ENCODE measurements around the gene YPEL3. TPM values are rescaled to one million over a fixed set of nuclear protein-coding genes. Genes with fewer than 3 reads are reported as not detected.

The YPEL3 gene
- polyA plus RNA-seq, 4 donors = 44.5 to 78.0 (median 68.7) TPM

DNA sequence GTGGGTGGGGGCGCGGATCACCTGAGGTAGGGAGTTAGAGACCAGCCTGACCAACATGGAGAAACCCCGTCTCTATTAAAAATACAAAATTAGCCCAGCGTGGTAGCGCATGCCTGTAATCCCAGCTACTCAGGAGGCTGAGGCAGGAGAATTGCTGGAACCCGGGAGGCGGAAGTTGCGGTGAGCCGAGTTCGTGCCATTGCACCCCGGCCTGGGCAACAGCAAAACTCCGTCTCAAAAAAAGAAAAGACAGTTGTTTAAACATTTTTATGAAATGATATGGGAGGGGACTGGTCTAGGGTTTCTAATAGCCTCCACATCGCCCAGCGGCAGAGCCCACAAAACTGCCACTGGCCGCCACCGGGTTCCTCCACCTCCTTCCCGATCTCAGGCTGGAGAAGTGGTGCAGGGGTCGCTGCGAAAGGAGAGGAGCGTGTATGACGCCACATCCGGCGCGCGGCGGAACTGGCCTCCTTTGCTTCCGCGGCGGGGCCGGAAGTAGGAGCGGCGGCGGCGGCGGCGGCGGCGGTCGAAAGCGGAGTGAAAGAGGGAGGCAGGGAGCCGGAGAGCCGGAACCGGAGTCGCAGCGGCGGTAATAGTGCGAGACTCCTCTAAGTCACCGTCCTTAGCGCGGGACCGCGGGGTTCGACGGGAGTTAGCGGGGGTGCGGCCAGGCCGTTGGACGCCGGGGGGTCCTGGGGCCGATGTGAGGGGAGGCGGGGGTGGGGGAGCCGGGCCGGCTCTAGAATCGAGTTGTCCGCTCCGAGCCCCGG, 20.3 kb downstream of the YPEL3 start, which contains the start of gene PPP4C:
Gene PPP4C (plus strand): TSS at position 492 of the 773 bp plus-strand sequence. CDS start 384 bp downstream, outside the sequence.
- peak in 1 of 4 donors; percentile 79 for DNase-seq (ENCODE audit: low read depth in 4 of 4, low spot score in 2 of 4)

DNA sequence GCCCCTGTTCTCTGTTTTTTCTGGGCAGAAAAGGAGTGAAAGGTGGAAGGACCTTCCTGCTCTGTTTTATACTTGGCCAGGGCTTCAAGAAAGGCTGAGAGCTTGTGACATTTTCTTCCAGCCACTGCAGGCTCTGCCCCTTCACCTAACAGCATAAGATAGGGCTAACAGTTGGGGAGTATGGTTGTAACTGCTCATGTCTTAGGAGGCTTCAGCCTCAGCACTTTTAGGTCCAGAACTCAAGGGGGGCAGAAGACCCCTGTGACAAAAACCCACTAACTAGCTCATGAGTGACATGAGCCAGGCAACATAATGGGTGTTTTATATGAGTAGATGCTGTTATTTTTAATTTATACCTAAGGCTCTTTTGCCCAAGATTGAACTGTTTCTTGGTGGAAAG, 25.5 kb downstream of the YPEL3 start:
- no peak for DNase-seq (ENCODE audit: low read depth in 4 of 4, low spot score in 2 of 4)

DNA sequence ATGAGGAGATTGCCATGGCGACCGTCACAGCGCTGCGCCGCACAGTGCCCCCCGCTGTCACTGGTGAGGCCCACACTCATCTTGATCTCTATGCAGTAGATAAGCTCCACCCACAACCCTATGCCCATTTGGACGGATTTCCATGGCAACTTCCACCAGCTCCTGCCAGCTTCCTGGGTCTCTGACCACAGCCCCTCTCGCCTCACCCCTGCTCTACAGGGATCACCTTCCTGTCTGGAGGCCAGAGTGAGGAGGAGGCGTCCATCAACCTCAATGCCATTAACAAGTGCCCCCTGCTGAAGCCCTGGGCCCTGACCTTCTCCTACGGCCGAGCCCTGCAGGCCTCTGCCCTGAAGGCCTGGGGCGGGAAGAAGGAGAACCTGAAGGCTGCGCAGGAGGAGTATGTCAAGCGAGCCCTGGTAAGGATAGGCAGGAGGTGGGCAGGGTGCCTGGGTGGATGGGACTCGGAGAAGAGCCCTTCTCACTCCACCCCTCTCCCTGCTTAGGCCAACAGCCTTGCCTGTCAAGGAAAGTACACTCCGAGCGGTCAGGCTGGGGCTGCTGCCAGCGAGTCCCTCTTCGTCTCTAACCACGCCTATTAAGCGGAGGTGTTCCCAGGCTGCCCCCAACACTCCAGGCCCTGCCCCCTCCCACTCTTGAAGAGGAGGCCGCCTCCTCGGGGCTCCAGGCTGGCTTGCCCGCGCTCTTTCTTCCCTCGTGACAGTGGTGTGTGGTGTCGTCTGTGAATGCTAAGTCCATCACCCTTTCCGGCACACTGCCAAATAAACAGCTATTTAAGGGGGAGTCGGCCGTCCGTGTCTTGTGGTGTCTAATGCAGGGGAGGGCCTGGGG, 26.2 kb downstream of the YPEL3 start:
- DNase-seq (ENCODE audit: low read depth in 4 of 4, low spot score in 2 of 4) = no peak

DNA sequence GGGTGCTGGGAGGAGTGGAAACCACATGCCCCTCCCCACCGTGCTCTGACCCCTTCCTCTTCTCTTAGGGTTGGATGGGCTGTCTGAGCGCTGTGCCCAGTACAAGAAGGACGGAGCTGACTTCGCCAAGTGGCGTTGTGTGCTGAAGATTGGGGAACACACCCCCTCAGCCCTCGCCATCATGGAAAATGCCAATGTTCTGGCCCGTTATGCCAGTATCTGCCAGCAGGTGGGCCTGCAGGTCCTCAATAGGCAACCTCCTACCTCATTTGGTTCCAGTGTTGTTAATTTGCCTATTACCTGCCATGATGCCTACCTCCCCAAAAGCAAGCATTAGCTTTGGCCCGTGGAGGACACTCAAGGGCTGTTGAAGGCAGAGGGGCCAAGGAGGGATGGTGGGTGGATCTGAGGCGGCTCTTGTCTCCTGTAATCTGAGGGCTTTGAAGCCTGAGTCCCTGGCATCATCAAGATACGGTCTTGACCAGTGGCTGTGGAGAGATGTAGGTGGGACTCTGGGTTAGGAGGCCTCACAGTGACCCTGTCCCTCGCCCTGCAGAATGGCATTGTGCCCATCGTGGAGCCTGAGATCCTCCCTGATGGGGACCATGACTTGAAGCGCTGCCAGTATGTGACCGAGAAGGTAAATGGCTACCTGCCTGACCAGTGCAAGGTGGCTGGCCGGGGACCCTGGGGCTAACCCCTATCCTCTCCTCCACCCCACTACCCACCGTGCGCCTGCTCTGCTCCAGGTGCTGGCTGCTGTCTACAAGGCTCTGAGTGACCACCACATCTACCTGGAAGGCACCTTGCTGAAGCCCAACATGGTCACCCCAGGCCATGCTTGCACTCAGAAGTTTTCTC, 27.0 kb downstream of the YPEL3 start:
- no peak for DNase-seq (ENCODE audit: low read depth in 4 of 4, low spot score in 2 of 4)

DNA sequence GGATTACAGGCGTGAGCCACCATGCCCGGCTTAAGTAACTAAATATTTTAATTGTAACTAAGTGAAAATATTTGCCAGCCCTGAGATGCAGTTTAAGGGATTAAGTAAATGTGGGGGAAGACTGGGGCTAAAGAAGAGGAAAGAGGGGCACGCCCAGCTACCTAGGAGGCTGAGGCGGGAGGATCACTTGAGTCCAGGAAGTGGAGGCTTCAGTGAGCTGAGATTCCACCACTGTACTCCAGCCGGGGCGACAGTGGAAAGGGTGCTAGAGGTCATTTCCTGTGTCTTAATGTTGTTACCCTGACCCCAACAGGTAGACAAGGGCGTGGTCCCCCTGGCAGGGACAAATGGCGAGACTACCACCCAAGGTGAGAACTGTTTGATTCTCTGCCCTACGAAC, 27.7 kb downstream of the YPEL3 start:
- no peak for DNase-seq (ENCODE audit: low read depth in 4 of 4, low spot score in 2 of 4)

DNA sequence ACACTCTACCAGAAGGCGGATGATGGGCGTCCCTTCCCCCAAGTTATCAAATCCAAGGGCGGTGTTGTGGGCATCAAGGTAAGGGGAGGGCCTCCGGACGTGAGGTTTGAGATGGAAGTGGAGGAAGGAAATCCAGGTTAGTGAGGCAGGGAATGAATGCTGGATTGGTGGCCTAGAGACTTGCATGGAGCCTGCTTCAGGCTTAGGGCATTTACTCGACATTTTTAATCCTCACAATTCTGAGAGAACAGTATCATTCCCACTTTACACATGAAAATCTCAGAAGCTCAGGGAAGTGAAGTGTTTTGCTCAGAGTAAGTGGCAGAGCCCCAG, 28.5 kb downstream of the YPEL3 start:
- no peak for DNase-seq (ENCODE audit: low read depth in 4 of 4, low spot score in 2 of 4)

DNA sequence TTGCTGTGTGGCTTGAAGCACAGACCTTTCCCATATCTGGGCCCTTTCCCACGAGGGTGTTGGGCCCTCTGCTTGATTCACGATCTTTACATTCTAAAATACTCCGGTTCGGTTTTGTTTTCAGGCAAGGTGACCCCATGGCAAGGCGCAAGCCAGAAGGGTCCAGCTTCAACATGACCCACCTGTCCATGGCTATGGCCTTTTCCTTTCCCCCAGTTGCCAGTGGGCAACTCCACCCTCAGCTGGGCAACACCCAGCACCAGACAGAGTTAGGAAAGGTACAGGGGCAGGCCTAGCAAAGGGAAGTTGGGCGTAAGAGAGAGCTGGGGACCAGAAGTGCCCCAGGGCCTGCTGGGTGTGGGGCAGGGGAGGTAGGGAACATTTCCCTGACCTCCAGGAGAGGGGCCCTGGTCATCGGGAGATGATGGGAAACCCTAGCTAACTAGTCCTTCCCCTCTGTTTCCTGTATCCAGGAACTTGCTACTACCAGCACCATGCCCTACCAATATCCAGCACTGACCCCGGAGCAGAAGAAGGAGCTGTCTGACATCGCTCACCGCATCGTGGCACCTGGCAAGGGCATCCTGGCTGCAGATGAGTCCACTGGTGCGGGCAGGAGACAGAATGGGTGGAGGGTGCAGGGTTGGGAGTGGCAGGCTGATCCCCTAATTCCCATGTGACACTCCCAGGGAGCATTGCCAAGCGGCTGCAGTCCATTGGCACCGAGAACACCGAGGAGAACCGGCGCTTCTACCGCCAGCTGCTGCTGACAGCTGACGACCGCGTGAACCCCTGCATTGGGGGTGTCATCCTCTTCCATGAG, 29.0 kb downstream of the YPEL3 start:
- no peak for DNase-seq (ENCODE audit: low read depth in 4 of 4, low spot score in 2 of 4)

DNA sequence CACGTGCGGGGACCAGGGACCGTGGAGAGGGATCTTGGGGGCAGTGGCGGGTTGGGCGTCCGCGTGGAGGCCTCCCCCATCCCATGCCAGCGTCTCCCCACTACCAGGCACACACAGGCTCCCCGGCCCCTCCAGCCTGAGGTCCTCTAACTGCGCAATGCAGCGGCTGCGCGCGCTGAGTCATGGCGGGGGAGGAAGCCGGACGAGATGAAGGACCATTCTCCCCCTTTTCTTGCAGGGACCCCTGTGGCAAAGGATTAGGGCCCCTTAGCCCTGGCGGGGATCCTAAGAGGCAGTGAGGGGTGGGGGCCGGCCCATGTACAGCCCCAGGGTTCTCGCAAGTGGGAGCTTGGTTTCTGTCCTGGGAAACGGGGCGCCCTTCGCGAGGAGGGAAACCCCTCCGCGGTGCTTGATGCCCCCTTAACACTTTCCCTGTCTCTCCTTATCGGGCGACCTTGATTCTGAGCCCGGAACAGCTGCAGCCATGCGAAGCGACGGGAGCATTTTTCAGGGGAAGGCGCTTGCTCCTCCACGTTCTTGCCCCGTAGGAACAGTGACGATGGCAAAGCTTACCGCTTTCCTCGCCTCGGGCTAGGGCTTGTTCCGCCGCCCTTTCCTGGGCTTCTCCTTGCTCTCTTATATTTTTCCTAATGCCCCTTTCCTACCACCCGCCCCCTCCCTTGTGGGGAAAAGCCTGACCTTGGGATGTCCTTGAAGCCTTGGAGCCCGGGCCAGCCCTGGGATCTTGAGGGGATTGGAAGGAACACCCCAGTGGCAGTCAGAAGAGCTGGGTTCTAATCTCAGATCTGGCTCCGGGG, 29.9 kb downstream of the YPEL3 start:
- DNase-seq (ENCODE audit: low read depth in 4 of 4, low spot score in 2 of 4) = peak in 1 of 4 donors; percentile 35

DNA sequence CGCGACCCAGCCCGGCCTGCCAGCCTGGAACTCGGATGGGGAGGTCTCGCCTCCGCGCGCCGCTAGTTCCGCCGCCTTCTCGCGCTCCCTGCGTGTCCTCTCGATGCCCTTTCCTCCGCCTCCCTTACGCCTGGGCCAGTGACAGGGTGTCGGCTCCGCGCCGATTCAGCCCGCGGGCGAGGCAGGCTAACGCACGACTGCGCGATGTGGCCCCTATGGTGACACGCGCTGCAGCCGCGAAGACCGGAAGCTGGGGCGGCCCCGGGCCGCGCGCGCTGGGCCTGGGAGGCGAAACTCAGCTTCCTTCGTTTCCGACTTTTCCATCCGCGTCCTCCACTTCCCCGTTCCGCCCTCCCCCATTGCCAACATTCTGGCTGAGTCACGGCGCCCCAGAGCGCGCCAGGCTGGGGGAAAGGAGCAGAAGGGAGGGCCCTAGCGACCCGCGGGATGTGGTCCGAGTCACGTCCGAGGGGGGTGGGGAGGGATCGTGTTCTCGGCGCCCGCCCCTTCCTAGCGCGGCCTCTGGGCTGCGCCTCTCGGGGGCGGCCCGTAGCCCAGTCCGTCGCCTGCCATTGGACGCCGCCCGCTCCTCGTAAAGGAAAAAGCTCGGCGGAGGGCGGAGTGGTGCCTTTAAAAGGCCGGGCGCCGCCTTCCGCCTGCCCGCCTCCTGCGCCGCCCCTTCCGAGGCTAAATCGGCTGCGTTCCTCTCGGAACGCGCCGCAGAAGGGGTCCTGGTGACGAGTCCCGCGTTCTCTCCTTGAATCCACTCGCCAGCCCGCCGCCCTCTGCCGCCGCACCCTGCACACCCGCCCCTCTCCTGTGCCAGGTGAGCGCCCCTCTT, 30.7 kb downstream of the YPEL3 start, which contains the start of gene ALDOA:
Gene ALDOA (plus strand): TSS at position 659 of the 841 bp plus-strand sequence. CDS start 1,138 bp downstream, outside the sequence.
- DNase-seq (ENCODE audit: low read depth in 4 of 4, low spot score in 2 of 4) = peak; percentile 87 to 94 (median 92)

DNA sequence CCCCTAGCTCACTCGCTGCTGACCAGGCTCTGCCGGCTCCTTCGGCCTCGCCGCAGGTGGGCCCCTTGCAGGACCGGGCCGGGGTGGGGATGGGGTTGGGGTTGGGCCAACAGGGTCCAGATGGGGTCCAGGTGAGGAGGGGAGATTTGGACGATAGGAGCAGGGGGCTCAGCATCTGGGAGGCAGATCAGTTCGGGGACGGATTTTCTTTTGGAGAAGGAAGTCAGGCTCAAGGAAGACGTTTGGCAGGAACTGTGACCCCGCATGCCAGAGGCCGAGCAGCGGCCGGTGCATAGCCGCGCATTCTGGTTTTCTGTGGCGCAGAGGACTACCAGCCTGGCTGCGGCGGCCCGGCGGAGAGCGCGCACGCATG, 31.3 kb downstream of the YPEL3 start:
- DNase-seq (ENCODE audit: low read depth in 4 of 4, low spot score in 2 of 4) = no peak

DNA sequence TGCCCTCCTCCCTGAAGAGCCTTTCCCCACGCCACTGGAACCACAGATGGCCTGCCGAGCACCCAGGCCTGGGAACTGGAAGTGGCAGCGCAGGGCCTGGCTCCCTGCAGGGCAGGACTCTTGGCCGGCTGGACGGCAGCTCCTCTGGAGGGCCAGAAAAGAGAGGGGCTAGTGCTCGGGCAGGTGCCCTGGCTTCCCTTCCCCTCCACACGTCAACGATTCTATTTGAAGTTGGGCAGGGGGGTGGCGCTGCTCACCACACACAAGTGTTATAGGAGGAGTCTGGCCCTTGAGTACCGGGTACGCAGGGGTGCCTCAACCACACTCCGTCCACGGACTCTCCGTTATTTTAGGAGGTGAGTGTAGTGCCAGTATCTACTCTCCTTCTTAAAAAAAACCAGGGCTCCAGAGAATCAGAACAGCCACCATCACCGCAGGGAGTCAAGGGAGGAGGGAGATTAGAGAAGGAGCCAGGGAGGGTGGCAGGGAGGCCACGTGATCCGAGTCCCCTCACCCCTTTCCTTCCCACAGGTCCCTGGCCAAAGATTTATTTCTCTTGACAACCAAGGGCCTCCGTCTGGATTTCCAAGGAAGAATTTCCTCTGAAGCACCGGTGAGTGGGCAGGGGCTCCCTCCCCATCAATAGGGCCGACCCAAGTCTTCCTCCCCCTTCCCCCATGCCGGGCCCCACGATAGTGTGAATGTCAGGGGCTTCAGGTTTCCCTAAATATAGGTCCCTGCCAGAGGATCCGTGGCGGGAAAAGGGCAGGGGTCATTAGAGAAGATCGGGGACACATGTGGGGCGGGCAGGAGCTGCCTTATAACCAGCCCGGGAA, 31.9 kb downstream of the YPEL3 start:
- DNase-seq (ENCODE audit: low read depth in 4 of 4, low spot score in 2 of 4) = peak in 3 of 4 donors; percentile 68 to 71 (median 69)

DNA sequence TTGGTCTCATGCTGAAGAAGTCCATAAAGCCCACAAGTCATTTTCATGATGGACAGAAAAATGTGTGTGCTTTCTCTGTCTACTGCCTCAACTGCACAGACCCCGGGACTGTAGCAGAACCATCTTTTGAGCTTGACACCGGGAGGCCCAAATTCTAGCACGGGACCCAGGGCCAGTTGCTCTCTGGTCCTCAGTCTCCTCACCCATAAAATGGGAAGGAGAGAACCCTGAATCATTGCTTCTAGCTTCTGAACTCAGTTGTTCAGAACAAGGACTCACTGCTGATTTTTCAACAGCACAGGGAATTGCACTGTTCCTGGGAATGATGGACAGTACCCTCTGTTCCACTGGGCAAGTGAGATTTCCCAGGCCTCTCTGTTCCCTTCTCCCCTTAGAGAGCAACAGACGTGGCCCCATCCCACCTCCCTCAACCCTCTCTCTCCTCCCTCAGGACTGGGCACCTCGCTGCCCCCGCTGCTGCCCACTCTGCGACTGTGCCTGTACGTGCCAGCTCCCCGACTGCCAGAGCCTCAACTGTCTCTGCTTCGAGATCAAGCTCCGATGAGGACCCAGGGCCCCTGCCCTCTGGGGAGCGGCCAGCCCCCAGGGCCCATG, 32.6 kb downstream of the YPEL3 start:
- DNase-seq (ENCODE audit: low read depth in 4 of 4, low spot score in 2 of 4) = no peak

DNA sequence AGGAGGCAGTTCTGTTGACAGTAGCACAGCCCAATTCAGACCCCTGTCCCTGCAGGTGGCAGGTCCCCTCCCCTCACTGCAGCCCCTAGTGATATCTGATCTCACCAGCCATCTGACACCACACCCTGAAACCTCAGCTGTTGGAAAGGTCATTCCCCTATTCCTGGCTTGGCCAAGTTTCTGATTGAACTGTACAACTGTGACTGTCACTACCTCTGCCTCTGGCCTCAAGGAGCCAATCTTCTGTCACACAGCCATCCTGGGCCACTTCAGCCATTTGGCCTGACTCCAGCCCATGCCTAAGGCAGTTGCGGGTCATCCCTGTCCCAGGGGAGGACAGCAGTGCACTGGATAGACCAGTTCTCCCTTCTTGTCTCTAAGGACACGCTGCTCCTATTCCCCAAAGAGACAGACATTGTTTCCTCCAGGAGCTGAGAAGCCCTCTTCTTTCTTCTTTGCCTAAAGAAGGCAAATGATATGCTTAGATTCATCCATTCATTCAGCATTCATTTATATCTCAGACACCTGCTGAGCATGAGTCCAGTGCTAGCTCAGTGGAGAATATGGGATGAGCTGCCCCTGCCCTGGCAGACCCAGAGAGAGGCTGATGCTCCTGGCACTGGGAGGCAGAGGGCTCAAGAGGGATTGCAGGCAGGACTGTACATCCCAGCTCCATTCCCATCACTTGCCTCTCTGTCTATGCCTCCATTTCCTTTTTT, 35.0 kb downstream of the YPEL3 start:
- DNase-seq (ENCODE audit: low read depth in 4 of 4, low spot score in 2 of 4) = no peak

DNA sequence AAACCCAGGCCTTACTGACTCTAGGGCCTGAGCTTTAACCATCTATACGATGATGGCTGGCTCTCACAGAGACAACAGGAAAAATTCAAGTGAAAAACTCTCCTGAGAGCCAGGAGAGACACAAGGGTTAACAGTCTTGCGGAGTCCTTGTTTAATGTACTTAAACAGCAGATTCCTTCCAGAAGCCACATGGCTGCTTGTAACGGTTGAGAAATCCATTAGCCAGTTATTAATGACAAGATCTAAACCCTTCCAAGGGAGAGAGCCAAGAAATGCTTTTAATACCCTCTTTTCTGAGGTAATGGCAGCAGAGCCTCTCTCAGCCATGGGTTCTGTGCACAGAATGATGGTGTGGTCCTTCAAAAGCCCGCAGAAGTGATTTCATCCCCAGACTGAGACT, 35.7 kb downstream of the YPEL3 start:
- no peak for DNase-seq (ENCODE audit: low read depth in 4 of 4, low spot score in 2 of 4)

DNA sequence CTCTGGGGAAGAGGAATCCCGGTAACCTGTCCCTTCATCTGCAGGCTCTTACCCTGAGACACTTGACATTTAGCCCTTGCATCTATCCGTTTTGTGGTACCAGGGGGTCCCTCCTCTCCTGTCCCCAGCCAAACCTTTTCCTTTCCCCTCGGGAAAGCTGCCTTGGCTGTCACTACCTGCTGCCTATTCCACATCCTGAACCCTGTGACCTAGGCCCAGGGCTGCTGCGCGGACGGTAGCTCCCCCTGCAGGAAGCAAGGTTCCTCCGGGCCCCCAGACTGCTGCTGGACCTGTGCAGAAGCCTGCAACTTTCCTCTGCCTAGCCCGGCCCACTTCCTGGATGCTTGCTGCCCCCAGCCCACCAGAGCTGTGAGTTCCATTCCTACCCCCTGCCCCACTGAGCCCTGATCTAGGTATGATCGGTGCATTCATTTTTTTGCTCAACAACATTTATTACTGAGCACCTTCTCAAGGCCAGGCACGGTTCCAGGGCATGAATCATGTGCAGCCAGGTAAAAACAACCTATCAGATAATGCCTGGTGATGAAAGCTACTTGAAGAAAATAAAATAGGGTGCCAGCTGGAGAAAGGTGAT, 41.0 kb downstream of the YPEL3 start:
- DNase-seq (ENCODE audit: low read depth in 4 of 4, low spot score in 2 of 4) = no peak

DNA sequence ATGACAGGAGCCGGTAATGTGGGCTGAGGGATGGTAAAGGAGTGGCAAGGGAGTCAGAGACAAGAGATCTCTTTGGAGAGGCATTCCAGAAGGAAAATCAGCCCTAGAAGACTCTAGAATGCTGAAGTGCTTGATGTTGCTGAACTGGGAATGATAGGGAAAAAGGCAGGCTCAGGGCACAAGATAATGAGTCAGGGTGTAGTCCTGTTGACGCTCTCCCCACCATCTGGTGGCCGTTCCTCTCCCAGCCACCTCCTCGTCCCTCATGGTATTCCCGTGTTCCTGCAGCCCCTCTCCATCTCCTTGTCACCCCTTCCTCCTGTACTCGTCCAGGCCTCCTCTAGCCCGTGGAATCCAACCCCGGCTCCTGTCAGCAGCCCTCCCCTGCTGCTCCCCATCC, 41.6 kb downstream of the YPEL3 start:
- DNase-seq (ENCODE audit: low read depth in 4 of 4, low spot score in 2 of 4) = no peak
